PC-9 (cell line): Measurements from ENCODE around the gene DDO. TPM values are rescaled to one million over a fixed set of nuclear protein-coding genes. Genes with fewer than 3 reads are reported as not detected.
"Not testable (repeated sequence)": the region's sequence is repeated elsewhere in the genome, so short reads cannot be mapped to it uniquely, and the experiment has no call there.

Experiments
- BruUV-seq: library from RNA; stranded (reverse); fragments of 400-500 nt; replicated peaks from 2 replicates; lab custom pipeline; 2021; lab: Mats Ljungman, UMichigan
- CTCF ChIA-PET: fragments of 300-600 bp; sonication (Branson Sonifier 250); formaldehyde crosslinking; loops from one replicate; lab custom pipeline; 2022; ENCODE audit warnings: antibody characterized with exemption; lab: Charles Lee
- POLR2A ChIA-PET: fragments of 300-600 bp; sonication (Branson Sonifier 250); formaldehyde crosslinking; loops from one replicate; lab custom pipeline; 2022; ENCODE audit warnings: antibody characterized with exemption; ENCODE audit not compliant: unreplicated experiment; lab: Charles Lee
- DNase-seq, 2 experiments: peaks; one replicate each; pipeline versions ENCODE4 v3.0.0 to v3.0.0-alpha.2; 2015 to 2022; ENCODE audit warnings: mixed read lengths in 1 of 2
- H2AFZ ChIP-seq: fragments of 200-600 bp; sonication (generic); 2 replicates; pipeline ENCODE4 v1.8.1; 2017; ENCODE audit warnings: antibody characterized with exemption
- H3F3A ChIP-seq: fragments of 200-600 bp; sonication (generic); 2 replicates; pipeline ENCODE4 v1.8.1; 2017; ENCODE audit warnings: antibody characterized with exemption, mild to moderate bottlenecking, low read depth; ENCODE audit not compliant: insufficient read depth
- H3K27ac ChIP-seq: fragments of 200-600 bp; sonication (generic); 2 replicates; pipeline ENCODE4 v1.6.1; 2016; ENCODE audit warnings: mixed run types
- H3K27me3 ChIP-seq: fragments of 200-600 bp; sonication (generic); 2 replicates; pipeline ENCODE4 v1.6.1; 2016; ENCODE audit warnings: low read depth, mixed run types; ENCODE audit not compliant: insufficient read depth
- H3K36me3 ChIP-seq: fragments of 200-600 bp; sonication (generic); 2 replicates; pipeline ENCODE4 v1.6.1; 2016; ENCODE audit warnings: low read depth, mixed run types
- H3K4me1 ChIP-seq: fragments of 200-600 bp; sonication (generic); replicated peaks from 2 replicates; pipeline ENCODE4 v1.6.1; 2016; ENCODE audit warnings: mixed run types; ENCODE audit not compliant: insufficient read depth
- H3K4me2 ChIP-seq: fragments of 200-600 bp; sonication (generic); 2 replicates; pipeline ENCODE4 v1.6.1; 2017; ENCODE audit warnings: mixed run types
- H3K4me3 ChIP-seq: fragments of 200-600 bp; sonication (generic); 2 replicates; pipeline ENCODE4 v1.6.1; 2016; ENCODE audit warnings: mixed run types
- H3K79me2 ChIP-seq: fragments of 200-600 bp; sonication (generic); 2 replicates; pipeline ENCODE4 v1.6.1; 2017; ENCODE audit warnings: low read depth, mixed run types
- H3K9me2 ChIP-seq: fragments of 200-600 bp; sonication (generic); 2 replicates; pipeline ENCODE4 v1.8.1; 2017; ENCODE audit warnings: mild to moderate bottlenecking; ENCODE audit not compliant: insufficient read depth
- H3K9me3 ChIP-seq: fragments of 200-600 bp; sonication (generic); 2 replicates; pipeline ENCODE4 v1.8.1; 2016; ENCODE audit warnings: low read depth; ENCODE audit not compliant: insufficient read depth
- H4K20me1 ChIP-seq: fragments of 200-600 bp; sonication (generic); 2 replicates; pipeline ENCODE4 v1.8.1; 2017; ENCODE audit not compliant: insufficient read depth
- EZH2 ChIP-seq: fragments of 200-600 bp; sonication (generic); IDR thresholded peaks from 2 replicates; pipeline ENCODE4 v1.8.0; 2017; ENCODE audit warnings: antibody characterized with exemption, low read depth
- intact Hi-C: fragments of 100-400 bp; cut with micrococcal nuclease; formaldehyde crosslinking; loops from one replicate; pipeline ENCODE4 v1.10.0; 2022; ENCODE audit not compliant: unreplicated experiment
- total RNA-seq: library from RNA; stranded (reverse); gene quantifications from 2 replicates; pipeline ENCODE4 v1.2.3, GENCODE V29; 2021
- TF ChIP-seq, protein P1 (sequence below): fragments of 200-600 bp; sonication (generic); conservative IDR thresholded peaks from 2 replicates; pipeline ENCODE4 v1.6.1; 2017; ENCODE audit warnings: mixed run types, antibody characterized with exemption, mild to moderate bottlenecking, moderate library complexity

DDO gene
- total RNA-seq, 1 experiment from 2014 or later, result 3.6 TPM

DNA sequence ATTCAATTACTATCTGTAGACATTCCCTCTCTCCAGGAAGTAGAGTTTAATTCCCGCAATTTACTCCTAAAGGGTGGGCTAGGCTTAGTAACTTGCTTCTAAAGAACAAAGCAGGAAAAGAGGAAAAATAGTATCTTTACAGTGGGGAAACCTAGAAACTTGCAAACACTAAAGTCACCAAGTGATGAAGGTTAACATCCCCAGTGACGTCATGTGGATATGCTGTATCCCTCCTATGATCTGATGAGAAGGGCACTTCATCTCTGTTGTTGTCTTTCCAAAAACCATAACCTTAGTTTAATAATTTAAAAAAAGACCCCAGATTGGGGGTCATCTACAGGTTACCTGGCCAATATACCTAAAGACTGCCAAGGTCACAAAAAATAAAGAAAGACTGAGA lies 43.8 kb upstream of the DDO start:
- Histone ChIP-seq H3K79me2 (no peaks in the 10 kb centered on the region), H4K20me1 (no peaks in the 10 kb centered on the region), H3F3A (no peaks in the 10 kb centered on the region), H3K9me3 (peaks cover 8% of the 10 kb centered on the region), H3K9me2 (no peaks in the 10 kb centered on the region), H3K4me1 (no peaks in the 10 kb centered on the region), H3K36me3 (no peaks in the 10 kb centered on the region), H2AFZ (no peak overlapping the region), H3K27me3 (no peaks in the 10 kb centered on the region), H3K4me3 (no peak overlapping the region), H3K27ac (no peak overlapping the region), H3K4me2 (no peak overlapping the region)
- BruUV-seq, result no TSS peak
- TF ChIP-seq, protein P1, sequence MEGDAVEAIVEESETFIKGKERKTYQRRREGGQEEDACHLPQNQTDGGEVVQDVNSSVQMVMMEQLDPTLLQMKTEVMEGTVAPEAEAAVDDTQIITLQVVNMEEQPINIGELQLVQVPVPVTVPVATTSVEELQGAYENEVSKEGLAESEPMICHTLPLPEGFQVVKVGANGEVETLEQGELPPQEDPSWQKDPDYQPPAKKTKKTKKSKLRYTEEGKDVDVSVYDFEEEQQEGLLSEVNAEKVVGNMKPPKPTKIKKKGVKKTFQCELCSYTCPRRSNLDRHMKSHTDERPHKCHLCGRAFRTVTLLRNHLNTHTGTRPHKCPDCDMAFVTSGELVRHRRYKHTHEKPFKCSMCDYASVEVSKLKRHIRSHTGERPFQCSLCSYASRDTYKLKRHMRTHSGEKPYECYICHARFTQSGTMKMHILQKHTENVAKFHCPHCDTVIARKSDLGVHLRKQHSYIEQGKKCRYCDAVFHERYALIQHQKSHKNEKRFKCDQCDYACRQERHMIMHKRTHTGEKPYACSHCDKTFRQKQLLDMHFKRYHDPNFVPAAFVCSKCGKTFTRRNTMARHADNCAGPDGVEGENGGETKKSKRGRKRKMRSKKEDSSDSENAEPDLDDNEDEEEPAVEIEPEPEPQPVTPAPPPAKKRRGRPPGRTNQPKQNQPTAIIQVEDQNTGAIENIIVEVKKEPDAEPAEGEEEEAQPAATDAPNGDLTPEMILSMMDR, result no peak
- TF ChIP-seq EZH2, result no peak
- DNase-seq, result no peak
- POLR2A ChIA-PET, result no interaction called here
- CTCF ChIA-PET, result no interaction called here
- intact Hi-C loops, result no loop called here

GRCh38 chr6:110458476-110458875 lies 43.1 kb upstream of the DDO start:
- BruUV-seq, result no TSS peak
- H2AFZ ChIP-seq, result no peak overlapping the region

DNA sequence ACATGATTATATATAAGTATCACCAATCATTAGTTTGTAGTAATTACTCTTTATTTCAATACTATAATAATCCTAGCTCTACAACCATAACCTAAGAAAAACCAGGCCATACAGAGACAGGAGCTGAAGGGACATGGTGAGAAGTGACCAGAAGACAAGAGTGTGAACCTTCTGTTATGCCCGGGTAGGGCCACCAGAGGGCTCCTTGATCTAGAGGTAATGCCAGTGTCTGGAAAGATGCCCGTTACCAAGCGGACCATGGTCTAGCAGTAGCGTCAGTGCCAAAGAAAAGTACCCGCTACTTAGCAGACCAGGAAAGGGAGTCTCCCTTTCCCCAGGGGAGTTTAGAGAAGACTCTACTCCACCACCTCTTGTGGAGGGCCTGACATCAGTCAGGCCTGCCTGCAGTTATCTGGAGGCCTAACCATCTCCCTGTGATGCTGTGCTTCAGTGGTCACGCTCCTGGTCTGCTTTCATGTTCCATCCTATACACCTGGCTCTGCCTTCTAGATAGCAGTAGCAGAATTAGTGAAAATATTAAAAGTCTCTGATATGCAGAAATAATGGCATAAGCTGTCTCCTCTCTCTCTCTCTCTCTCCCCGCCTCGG lies 42.3 kb upstream of the DDO start:
- H4K20me1 ChIP-seq, H3K4me1 ChIP-seq, H2AFZ ChIP-seq, H3K9me3 ChIP-seq, H3F3A ChIP-seq, H3K79me2 ChIP-seq, POLR2A ChIA-PET, H3K9me2 ChIP-seq, intact Hi-C loops, H3K27me3 ChIP-seq, H3K4me3 ChIP-seq, CTCF ChIA-PET, H3K4me2 ChIP-seq, H3K36me3 ChIP-seq, H3K27ac ChIP-seq, BruUV-seq: not testable (repeated sequence)
- TF ChIP-seq, protein P1, result peak; percentile 80
- peak in 1 of 2 experiments; percentile 53 for DNase-seq

More at GRCh38 chr6:110458476-110458875, 43.1 kb upstream of the DDO start:
- no peak for DNase-seq
- no peaks in the 10 kb centered on the region for H3K27me3 ChIP-seq
- H3K27ac ChIP-seq, result no peak overlapping the region
- H3F3A ChIP-seq, result no peaks in the 10 kb centered on the region
- no peaks in the 10 kb centered on the region for H3K4me1 ChIP-seq
- H3K9me2 ChIP-seq, result no peaks in the 10 kb centered on the region
- no peaks in the 10 kb centered on the region for H3K79me2 ChIP-seq
- no peaks in the 10 kb centered on the region for H4K20me1 ChIP-seq
- peaks cover 8% of the 10 kb centered on the region for H3K9me3 ChIP-seq
- no peaks in the 10 kb centered on the region for H3K36me3 ChIP-seq
- no peak overlapping the region for H3K4me2 ChIP-seq
- intact Hi-C loops, result no loop called here
- CTCF ChIA-PET, result no interaction called here
- POLR2A ChIA-PET, result no interaction called here
- no peak for TF ChIP-seq EZH2
- TF ChIP-seq, protein P1, result no peak
- H3K4me3 ChIP-seq, result no peak overlapping the region
